Liver (tissue), 3 donors: ENCODE measurements around the gene CD9.

Experiments
- ATF3 ChIP-seq: IDR thresholded peaks from 2 replicates; pipeline ENCODE4 v1.6.1; 2016; ENCODE audit warnings: antibody characterized with exemption
- CTCF ChIP-seq: fragments of 150-350 bp; IDR thresholded peaks from 2 replicates; pipeline ENCODE4 v1.5.1; 2017; ENCODE audit warnings: improper control_type of control experiment, low read depth, low read length; ENCODE audit not compliant: missing input control
- EGR1 ChIP-seq, 2 donors: IDR thresholded peaks; 2 replicates each; pipeline ENCODE4 v1.6.1; 2016 to 2018; ENCODE audit warnings: antibody characterized with exemption in 2 of 2, low read depth in 2 of 2
- FOXA2 ChIP-seq: IDR thresholded peaks from 2 replicates; pipeline ENCODE4 v1.6.1; 2016; ENCODE audit warnings: antibody characterized with exemption
- GABPA ChIP-seq, 2 donors: IDR thresholded peaks in 1 of 2; conservative IDR thresholded peaks in 1 of 2; 2 replicates each; pipeline ENCODE4 v1.6.1; 2016; ENCODE audit warnings: antibody characterized with exemption in 2 of 2, mild to moderate bottlenecking in 1 of 2, moderate library complexity in 1 of 2
- HNF4G ChIP-seq: IDR thresholded peaks from 2 replicates; pipeline ENCODE4 v1.6.1; 2016; ENCODE audit warnings: antibody characterized with exemption
- MAX ChIP-seq: IDR thresholded peaks from 2 replicates; pipeline ENCODE4 v1.6.1; 2016; ENCODE audit warnings: antibody characterized with exemption
- RAD21 ChIP-seq, 2 donors: IDR thresholded peaks; 2 replicates each; pipeline ENCODE4 v1.6.1; 2016; ENCODE audit warnings: antibody characterized with exemption in 2 of 2, mild to moderate bottlenecking in 2 of 2
- RXRA ChIP-seq, 2 donors: IDR thresholded peaks; 2 replicates each; pipeline ENCODE4 v1.6.1; 2017 to 2018; ENCODE audit warnings: antibody characterized with exemption in 2 of 2, mild to moderate bottlenecking in 1 of 2
- SP1 ChIP-seq: IDR thresholded peaks from 2 replicates; pipeline ENCODE4 v1.6.1; 2018; ENCODE audit warnings: antibody characterized with exemption, mild to moderate bottlenecking
- YY1 ChIP-seq: IDR thresholded peaks from 2 replicates; pipeline ENCODE4 v1.6.1; 2016; ENCODE audit warnings: antibody characterized with exemption, mild to moderate bottlenecking
- donor health status: healthy.
- donor health status: healthy.

GRCh38 chr12:6275928-6276887, 76.0 kb downstream of the CD9 start:
- TF ChIP-seq CTCF (no peak), HNF4G (no peak), YY1 (no peak), EGR1 (IDR thresholded peaks at IDR 0.05; ENCODE audit: low read depth in 2 of 2) (no peak), GABPA (IDR thresholded peaks at IDR 0.05 in 1 of 2, conservative IDR thresholded peaks at IDR 0.05 in 1 of 2) (no peak), MAX (no peak), SP1 (no peak), RAD21 (IDR thresholded peaks at IDR 0.05) (no peak), RXRA (IDR thresholded peaks at IDR 0.05) (no peak), FOXA2 (no peak), ATF3 (no peak)
